ENCODE data around the gene ERMP1.
A peak's percentile ranks its signal among the peaks of the same experiment; 100 is the strongest.

Gene ERMP1

GRCh38 chr9:5858833-5859232 lies 25.9 kb upstream of the ERMP1 start:
- TF ChIP-seq, protein P1, sequence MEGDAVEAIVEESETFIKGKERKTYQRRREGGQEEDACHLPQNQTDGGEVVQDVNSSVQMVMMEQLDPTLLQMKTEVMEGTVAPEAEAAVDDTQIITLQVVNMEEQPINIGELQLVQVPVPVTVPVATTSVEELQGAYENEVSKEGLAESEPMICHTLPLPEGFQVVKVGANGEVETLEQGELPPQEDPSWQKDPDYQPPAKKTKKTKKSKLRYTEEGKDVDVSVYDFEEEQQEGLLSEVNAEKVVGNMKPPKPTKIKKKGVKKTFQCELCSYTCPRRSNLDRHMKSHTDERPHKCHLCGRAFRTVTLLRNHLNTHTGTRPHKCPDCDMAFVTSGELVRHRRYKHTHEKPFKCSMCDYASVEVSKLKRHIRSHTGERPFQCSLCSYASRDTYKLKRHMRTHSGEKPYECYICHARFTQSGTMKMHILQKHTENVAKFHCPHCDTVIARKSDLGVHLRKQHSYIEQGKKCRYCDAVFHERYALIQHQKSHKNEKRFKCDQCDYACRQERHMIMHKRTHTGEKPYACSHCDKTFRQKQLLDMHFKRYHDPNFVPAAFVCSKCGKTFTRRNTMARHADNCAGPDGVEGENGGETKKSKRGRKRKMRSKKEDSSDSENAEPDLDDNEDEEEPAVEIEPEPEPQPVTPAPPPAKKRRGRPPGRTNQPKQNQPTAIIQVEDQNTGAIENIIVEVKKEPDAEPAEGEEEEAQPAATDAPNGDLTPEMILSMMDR (conservative IDR thresholded peaks at IDR 0.05; ENCODE audit: low read depth) = no peak
- ChIA-PET POLR2A (ENCODE audit: low non-redundant PET) (no interaction called here), CTCF (interaction anchor here (0.6 to 0.8 kb wide), 2 partner anchors 11 to 47 kb away, joined by 3 to 5 read pairs; no protein-coding TSS in a partner anchor)
- no peak overlapping the region for H3K27ac ChIP-seq
- DNase-seq (ENCODE audit: low spot score) = no peak

GRCh38 chr9:5857928-5858327 lies 25.0 kb upstream of the ERMP1 start:
- no peak overlapping the region for H3K27ac ChIP-seq
- TF ChIP-seq, protein P1 (conservative IDR thresholded peaks at IDR 0.05; ENCODE audit: low read depth) = no peak
- POLR2A ChIA-PET (ENCODE audit: low non-redundant PET) = no interaction called here
- CTCF ChIA-PET = no interaction called here
- DNase-seq (ENCODE audit: low spot score) = no peak

- H3K27ac ChIP-seq = no peak overlapping the region
- TF ChIP-seq, protein P1 (conservative IDR thresholded peaks at IDR 0.05; ENCODE audit: low read depth) = no peak
- CTCF ChIA-PET = no interaction called here
- DNase-seq (ENCODE audit: low spot score) = no peak
- POLR2A ChIA-PET (ENCODE audit: low non-redundant PET) = no interaction called here
Observed at GRCh38 chr9:5854063-5854790, 21.3 kb upstream of the ERMP1 start.

- POLR2A ChIA-PET (ENCODE audit: low non-redundant PET) = no interaction called here
- TF ChIP-seq, protein P1 (conservative IDR thresholded peaks at IDR 0.05; ENCODE audit: low read depth) = no peak
- DNase-seq (ENCODE audit: low spot score) = no peak
- no peak overlapping the region for H3K27ac ChIP-seq
- CTCF ChIA-PET = no interaction called here
Observed at GRCh38 chr9:5853617-5854016, 20.7 kb upstream of the ERMP1 start.

GRCh38 chr9:5852987-5853386 lies 20.1 kb upstream of the ERMP1 start:
- TF ChIP-seq, protein P1 (conservative IDR thresholded peaks at IDR 0.05; ENCODE audit: low read depth) = no peak
- ChIA-PET CTCF (no interaction called here), POLR2A (ENCODE audit: low non-redundant PET) (no interaction called here)
- DNase-seq (ENCODE audit: low spot score) = no peak
- H3K27ac ChIP-seq = no peak overlapping the region

DNA sequence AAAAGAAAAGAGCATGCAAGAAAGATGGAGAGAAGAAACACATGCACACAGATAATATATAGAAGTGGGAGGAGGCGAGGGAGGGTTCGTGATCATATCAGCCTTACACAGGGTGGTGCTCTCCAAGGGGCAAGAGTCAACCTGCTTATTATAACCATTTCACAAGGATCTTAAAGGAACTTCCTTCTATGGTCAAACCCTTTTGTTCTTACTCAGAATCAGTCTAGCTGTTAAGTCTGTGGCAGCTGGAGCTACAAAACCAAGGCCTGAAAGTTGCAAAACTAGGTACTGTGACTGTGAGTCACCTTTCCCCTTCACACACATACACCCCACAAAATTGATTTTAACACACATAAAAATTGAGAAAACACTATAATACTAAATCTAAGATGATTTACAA lies 18.5 kb upstream of the ERMP1 start:
- DNase-seq (ENCODE audit: low spot score) = peak; percentile 62
- TF ChIP-seq, protein P1 (conservative IDR thresholded peaks at IDR 0.05; ENCODE audit: low read depth) = no peak
- no peak overlapping the region for H3K27ac ChIP-seq
- ChIA-PET POLR2A (ENCODE audit: low non-redundant PET) (no interaction called here), CTCF (no interaction called here)

Data from RWPE1 (cell line).